SHP77 (cell line): ENCODE results near the gene MYCBPAP.

Experiments used
- DNase-seq, 2 experiments: peaks; one replicate each; lab custom pipeline; 2025; lab: John Stamatoyannopoulos, UW

The MYCBPAP gene

GRCh38 chr17:50572541-50572940 is 64.3 kb downstream of the MYCBPAP start:
- no peak for DNase-seq

- DNase-seq = no peak
Measured at GRCh38 chr17:50573866-50574611, 65.8 kb downstream of the MYCBPAP start.

GRCh38 chr17:50575581-50576210 is 67.5 kb downstream of the MYCBPAP start:
- DNase-seq = peak in 1 of 2 experiments; percentile 24

DNA sequence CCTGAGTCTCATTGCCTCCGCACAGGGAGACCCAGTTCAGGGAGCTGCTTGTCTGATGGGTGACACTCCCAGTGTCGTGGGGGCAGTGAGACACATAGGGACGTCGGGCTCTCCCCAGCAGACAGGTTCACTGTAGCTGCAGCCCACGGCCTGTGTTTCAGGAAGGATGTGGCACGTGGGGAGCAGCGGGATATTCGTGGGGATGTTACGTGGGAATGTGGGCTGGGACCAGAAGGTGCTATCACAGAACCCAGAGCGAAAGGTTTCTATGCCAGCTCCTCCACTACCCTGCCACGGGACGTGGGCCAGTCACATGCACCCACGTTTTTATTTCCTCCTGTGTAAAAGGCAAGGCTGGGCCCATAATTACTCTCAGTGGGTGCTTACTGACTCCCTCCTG is 68.6 kb downstream of the MYCBPAP start:
- no peak for DNase-seq

GRCh38 chr17:50577451-50577954 is 69.3 kb downstream of the MYCBPAP start:
- no peak for DNase-seq

DNA sequence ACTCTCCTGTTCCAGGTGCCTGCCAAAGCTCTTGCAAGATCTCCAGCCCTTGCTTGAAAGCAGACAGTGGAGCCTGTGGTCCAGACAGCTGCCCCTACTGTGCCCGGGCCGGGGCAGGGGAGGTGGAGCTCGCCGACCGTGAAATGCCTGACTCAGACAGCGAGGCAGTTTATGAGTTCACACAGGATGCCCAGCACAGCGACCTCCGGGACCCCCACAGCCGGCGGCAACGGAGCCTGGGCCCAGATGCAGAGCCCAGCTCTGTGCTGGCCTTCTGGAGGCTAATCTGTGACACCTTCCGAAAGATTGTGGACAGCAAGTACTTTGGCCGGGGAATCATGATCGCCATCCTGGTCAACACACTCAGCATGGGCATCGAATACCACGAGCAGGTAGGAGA is 69.9 kb downstream of the MYCBPAP start:
- no peak for DNase-seq

DNA sequence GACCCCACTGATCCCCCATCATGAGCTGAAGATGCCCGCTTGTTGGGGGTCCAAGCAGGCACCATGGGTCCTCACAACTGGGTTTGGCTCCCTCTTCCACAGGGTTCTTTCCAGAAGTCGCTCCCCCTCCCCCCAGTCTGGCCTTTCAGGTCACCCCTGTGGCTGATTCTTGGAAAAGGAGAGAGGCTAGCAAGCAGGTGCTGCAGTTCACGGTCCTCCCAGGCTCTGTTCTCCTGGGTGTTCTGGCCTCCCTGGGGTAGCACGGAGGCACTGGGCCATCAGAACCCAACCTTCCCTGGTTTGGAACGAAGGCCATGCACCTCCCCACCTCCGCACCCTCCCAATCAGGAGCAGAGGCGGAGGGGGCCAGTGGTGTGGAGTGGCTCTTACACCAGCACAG is 71.2 kb downstream of the MYCBPAP start:
- DNase-seq = no peak

GRCh38 chr17:50580646-50581045 is 72.4 kb downstream of the MYCBPAP start:
- no peak for DNase-seq
